GM12872 (cell line): ENCODE results near the gene TBX18.

ENCODE experiments used
- TF ChIP-seq, protein P1 (sequence below): IDR thresholded peaks from 3 replicates; pipeline ENCODE4 v1.5.1; 2011; ENCODE audit warnings: low read depth, mild to moderate bottlenecking, low read length, moderate library complexity; ENCODE audit not compliant: insufficient read depth

The TBX18 gene

DNA sequence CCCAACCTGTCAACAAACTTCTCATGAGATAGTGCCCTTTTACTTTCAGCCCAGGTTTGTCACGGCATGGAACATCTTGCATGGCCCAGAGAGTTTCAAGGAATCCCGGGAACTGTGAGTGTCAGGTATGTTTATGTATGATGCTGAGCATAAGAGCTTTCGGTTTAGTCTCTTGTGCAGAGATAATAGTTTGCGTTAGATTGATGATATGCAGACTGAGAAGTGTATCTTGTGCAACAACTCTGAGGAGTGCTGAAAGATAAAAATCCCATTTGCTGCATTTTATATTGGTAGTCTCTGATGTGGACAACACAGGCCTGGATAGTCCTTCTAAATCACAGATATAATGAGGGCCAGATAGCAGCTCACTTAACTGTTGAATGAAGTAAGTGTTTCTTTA lies 99.0 kb downstream of the TBX18 start:
- TF ChIP-seq, protein P1, sequence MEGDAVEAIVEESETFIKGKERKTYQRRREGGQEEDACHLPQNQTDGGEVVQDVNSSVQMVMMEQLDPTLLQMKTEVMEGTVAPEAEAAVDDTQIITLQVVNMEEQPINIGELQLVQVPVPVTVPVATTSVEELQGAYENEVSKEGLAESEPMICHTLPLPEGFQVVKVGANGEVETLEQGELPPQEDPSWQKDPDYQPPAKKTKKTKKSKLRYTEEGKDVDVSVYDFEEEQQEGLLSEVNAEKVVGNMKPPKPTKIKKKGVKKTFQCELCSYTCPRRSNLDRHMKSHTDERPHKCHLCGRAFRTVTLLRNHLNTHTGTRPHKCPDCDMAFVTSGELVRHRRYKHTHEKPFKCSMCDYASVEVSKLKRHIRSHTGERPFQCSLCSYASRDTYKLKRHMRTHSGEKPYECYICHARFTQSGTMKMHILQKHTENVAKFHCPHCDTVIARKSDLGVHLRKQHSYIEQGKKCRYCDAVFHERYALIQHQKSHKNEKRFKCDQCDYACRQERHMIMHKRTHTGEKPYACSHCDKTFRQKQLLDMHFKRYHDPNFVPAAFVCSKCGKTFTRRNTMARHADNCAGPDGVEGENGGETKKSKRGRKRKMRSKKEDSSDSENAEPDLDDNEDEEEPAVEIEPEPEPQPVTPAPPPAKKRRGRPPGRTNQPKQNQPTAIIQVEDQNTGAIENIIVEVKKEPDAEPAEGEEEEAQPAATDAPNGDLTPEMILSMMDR, result no peak

DNA sequence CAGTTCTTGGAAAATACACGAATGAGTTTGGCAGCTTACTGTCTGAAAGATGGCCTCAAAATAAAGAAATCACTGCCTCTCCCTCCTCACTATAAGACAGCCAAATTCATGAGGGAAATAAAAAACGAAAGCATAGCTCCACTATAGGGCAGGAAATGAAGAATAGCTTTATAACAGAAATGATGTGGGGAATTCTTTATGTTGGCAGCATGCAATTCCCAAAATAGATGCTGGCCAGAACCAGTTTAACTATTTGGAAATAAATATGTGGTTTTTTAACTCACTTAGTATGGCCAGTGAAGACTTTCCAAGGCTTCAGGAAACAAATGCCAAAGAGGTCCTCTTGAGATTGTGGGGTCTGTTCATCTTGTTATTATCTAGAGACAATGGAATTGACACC lies 100.5 kb downstream of the TBX18 start:
- TF ChIP-seq, protein P1, result no peak

DNA sequence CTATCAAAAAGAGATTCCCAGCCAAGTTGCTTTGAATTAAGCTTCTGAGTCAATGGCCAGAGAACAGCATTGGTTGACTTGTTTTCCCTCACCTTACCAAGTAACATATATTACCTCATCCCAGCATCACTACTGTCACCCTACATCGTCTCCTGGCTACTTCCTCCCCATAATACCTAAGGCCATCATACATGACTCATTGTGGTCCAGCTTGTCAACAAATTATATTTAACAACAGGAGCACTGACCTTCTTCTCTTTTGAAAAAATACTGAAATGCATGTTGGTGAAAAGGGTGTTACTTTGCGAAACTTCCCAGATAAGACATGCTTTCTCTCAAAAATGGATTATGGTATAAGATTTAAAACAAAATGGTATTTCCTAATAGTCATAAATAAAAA lies 106.9 kb downstream of the TBX18 start:
- TF ChIP-seq, protein P1, result no peak

DNA sequence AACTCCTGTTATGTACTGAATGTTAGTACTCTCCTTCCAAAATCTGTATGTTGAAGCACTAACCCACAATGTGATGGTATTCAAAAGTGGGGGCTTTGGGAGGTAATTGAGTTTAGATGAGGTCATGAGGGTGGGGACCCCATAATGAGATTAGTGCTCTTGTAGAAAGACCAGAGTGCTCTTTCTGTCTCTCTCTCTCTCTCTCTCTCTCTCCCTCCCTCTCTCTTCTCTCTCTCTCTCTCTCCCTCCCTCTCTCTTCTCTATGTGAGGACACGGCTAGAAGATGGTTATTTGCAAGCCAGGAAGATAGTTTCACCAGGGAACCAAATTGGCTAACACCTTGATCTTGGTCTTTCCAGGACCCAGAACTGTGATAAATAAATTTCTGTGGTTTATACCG lies 107.4 kb downstream of the TBX18 start:
- TF ChIP-seq, protein P1, result no peak

GRCh38 chr6:84653027-84653551 lies 111.3 kb downstream of the TBX18 start:
- TF ChIP-seq, protein P1, result no peak

- TF ChIP-seq, protein P1, result no peak
Observed at GRCh38 chr6:84652356-84653026, 111.9 kb downstream of the TBX18 start.

- TF ChIP-seq, protein P1, result no peak
Observed at GRCh38 chr6:84651583-84651982, 112.8 kb downstream of the TBX18 start.
